GM19035 (cell line): ENCODE measurements around the gene MAZ.
"Not testable (repeated sequence)": the region's sequence is repeated elsewhere in the genome, so short reads cannot be mapped to it uniquely, and the experiment has no call there.

Experiments used
- ATAC-seq: cut with Tn5 transposase; IDR thresholded peaks from one replicate; pipeline ENCODE4 v1.9.1; 2021; ENCODE audit not compliant: unreplicated experiment

The MAZ gene

GRCh38 chr16:29821643-29822115, 15.3 kb downstream of the MAZ start:
- ATAC-seq = no peak

- no peak for ATAC-seq
Measured at GRCh38 chr16:29824589-29825144, 18.3 kb downstream of the MAZ start.

GRCh38 chr16:29825145-29826044, 19.1 kb downstream of the MAZ start:
- no peak for ATAC-seq

GRCh38 chr16:29826342-29826695, 20.0 kb downstream of the MAZ start:
- no peak for ATAC-seq

GRCh38 chr16:29830774-29831173, 24.4 kb downstream of the MAZ start:
- no peak for ATAC-seq

GRCh38 chr16:29831490-29831889, 25.2 kb downstream of the MAZ start:
- no peak for ATAC-seq

- not testable (repeated sequence) for ATAC-seq
Measured at GRCh38 chr16:29833219-29833618, 26.9 kb downstream of the MAZ start.

- no peak for ATAC-seq
Measured at GRCh38 chr16:29834079-29834478, 27.8 kb downstream of the MAZ start.

- ATAC-seq = no peak
Measured at GRCh38 chr16:29835926-29836325, 29.6 kb downstream of the MAZ start.

- no peak for ATAC-seq
Measured at GRCh38 chr16:29836623-29837022, 30.3 kb downstream of the MAZ start.

GRCh38 chr16:29837841-29838240, 31.5 kb downstream of the MAZ start:
- no peak for ATAC-seq

GRCh38 chr16:29839822-29840221, 33.5 kb downstream of the MAZ start:
- ATAC-seq = no peak

- no peak for ATAC-seq
Measured at GRCh38 chr16:29840240-29840639, 33.9 kb downstream of the MAZ start.

GRCh38 chr16:29841631-29842030, 35.3 kb downstream of the MAZ start:
- ATAC-seq = no peak

GRCh38 chr16:29842732-29843346, 36.5 kb downstream of the MAZ start:
- no peak for ATAC-seq

GRCh38 chr16:29843931-29844330, 37.6 kb downstream of the MAZ start:
- no peak for ATAC-seq

- no peak for ATAC-seq
Measured at GRCh38 chr16:29844575-29845331, 38.4 kb downstream of the MAZ start.

GRCh38 chr16:29845656-29846055, 39.3 kb downstream of the MAZ start:
- no peak for ATAC-seq

GRCh38 chr16:29848420-29849297, 42.3 kb downstream of the MAZ start:
- no peak for ATAC-seq

GRCh38 chr16:29849505-29849904, 43.2 kb downstream of the MAZ start:
- ATAC-seq = no peak
